ENCODE results near the gene GALNT5.

Gene GALNT5

DNA sequence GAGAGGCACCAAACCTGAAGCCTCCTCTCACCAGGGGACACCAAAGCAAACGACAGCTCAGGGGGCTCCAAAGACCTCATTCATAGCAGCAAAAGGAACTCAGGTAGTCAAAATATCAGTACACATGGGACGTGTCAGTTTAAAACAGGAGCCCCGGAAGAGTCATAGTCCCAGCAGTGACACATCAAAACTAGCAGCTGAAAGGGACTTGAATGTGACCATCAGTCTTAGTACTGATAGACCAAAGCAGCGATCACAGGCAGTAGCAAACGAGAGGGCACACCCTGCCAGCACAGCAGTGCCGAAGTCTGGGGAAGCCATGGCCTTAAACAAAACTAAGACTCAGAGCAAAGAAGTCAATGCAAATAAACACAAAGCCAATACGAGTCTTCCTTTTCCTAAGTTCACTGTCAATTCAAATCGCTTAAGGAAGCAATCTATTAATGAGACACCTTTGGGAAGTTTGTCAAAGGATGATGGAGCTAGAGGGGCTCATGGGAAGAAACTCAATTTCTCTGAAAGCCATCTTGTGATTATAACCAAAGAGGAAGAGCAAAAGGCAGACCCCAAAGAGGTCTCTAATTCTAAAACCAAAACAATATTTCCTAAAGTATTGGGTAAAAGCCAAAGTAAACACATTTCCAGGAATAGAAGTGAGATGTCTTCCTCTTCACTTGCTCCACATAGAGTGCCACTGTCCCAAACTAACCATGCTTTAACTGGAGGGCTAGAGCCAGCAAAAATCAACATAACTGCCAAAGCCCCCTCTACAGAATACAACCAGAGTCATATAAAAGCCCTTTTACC is 1.2 kb downstream of the GALNT5 start:
- CTCF ChIA-PET, result no interaction called here

DNA sequence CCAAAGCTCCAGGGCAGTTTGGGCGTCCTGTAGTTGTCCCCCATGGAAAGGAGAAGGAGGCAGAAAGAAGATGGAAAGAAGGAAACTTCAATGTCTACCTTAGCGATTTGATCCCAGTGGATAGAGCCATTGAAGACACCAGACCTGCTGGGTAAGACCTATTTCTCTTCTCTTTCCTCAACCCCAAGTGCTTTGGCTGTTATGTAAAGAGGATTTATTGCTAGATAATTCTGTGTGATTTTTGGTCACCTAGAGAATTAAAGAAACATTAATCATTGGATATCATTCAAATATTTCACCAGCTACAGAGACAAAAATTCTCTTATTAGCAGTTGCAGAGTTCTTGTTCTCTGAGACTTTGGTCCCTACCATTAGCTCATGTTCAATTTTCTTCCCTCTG is 1.9 kb downstream of the GALNT5 start:
- no peak for DNase-seq (ENCODE audit: low spot score)
- ChIA-PET POLR2A (ENCODE audit: low non-redundant PET) (no interaction called here), CTCF (interaction anchor here (0.6 kb wide), 1 partner anchor 43 kb away, joined by 5 read pairs; no protein-coding TSS in a partner anchor)
- H3K27ac ChIP-seq, result no peak overlapping the region
- TF ChIP-seq, protein P1, sequence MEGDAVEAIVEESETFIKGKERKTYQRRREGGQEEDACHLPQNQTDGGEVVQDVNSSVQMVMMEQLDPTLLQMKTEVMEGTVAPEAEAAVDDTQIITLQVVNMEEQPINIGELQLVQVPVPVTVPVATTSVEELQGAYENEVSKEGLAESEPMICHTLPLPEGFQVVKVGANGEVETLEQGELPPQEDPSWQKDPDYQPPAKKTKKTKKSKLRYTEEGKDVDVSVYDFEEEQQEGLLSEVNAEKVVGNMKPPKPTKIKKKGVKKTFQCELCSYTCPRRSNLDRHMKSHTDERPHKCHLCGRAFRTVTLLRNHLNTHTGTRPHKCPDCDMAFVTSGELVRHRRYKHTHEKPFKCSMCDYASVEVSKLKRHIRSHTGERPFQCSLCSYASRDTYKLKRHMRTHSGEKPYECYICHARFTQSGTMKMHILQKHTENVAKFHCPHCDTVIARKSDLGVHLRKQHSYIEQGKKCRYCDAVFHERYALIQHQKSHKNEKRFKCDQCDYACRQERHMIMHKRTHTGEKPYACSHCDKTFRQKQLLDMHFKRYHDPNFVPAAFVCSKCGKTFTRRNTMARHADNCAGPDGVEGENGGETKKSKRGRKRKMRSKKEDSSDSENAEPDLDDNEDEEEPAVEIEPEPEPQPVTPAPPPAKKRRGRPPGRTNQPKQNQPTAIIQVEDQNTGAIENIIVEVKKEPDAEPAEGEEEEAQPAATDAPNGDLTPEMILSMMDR (conservative IDR thresholded peaks at IDR 0.05; ENCODE audit: low read depth), result no peak

More for the DNA sequence above, 1.2 kb downstream of the GALNT5 start:
- no peak overlapping the region for H3K27ac ChIP-seq
- DNase-seq (ENCODE audit: low spot score), result no peak
- POLR2A ChIA-PET (ENCODE audit: low non-redundant PET), result no interaction called here
- TF ChIP-seq, protein P1 (conservative IDR thresholded peaks at IDR 0.05; ENCODE audit: low read depth), result no peak

DNA sequence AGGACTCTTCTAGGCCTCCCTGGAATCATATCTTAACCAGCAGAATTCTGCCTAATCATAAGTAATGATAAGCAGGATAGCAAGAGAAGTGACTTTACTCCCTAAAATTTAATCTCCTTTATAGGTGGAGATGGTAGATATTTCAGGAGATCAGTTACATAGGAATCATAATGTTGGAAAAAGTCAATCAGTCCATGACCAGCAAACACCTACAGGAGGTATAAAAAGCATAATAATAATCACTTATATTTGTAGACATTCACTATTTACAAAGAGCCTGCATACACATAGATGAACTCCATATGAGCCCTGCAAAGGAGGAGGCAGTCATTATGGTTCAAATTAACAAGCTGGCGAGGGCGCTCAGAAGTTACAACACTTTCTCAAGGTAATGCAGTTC is 2.5 kb downstream of the GALNT5 start:
- POLR2A ChIA-PET (ENCODE audit: low non-redundant PET), result no interaction called here
- CTCF ChIA-PET, result interaction anchor here (0.6 to 1.1 kb wide), 2 partner anchors 28 to 42 kb away, joined by 3 to 5 read pairs; no protein-coding TSS in a partner anchor
- no peak for DNase-seq (ENCODE audit: low spot score)
- TF ChIP-seq, protein P1 (conservative IDR thresholded peaks at IDR 0.05; ENCODE audit: low read depth), result no peak
- no peak overlapping the region for H3K27ac ChIP-seq

DNA sequence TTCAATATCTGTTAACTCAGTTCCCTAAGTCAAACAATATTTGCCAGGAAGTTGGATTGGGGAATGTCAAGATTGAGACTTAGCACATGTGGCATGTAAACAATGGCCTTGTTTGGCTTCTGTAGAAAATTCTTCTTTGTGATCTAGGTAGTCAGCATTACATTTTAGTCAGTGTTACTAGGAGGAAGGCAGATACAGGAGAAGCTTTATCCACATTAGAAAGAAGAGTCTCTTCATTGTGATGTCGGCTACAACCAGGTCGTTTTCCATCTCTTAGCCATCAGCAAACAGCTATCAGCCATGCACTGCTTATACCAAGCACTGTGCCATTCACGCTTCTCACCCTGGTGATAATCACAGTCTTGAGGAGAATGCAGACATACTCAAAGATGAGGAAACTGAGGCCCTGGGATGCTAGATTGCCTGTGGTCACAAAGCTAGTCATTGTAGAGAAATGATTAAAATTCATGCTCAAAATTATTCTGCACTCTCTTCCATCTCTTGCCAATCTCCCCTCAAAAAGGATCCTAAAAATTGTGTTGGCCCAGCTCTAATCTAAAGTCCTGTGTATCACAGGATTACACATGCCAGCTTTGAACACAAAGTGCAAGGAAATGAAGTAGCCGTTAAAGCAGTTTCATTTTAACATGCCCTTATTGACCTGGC is 3.2 kb downstream of the GALNT5 start:
- TF ChIP-seq, protein P1 (conservative IDR thresholded peaks at IDR 0.05; ENCODE audit: low read depth), result no peak
- CTCF ChIA-PET, result interaction anchor here (1.1 kb wide), 1 partner anchor 27 kb away, joined by 3 read pairs; no protein-coding TSS in a partner anchor
- POLR2A ChIA-PET (ENCODE audit: low non-redundant PET), result no interaction called here
- peak overlapping the region; percentile 67 for H3K27ac ChIP-seq
- DNase-seq (ENCODE audit: low spot score), result no peak

DNA sequence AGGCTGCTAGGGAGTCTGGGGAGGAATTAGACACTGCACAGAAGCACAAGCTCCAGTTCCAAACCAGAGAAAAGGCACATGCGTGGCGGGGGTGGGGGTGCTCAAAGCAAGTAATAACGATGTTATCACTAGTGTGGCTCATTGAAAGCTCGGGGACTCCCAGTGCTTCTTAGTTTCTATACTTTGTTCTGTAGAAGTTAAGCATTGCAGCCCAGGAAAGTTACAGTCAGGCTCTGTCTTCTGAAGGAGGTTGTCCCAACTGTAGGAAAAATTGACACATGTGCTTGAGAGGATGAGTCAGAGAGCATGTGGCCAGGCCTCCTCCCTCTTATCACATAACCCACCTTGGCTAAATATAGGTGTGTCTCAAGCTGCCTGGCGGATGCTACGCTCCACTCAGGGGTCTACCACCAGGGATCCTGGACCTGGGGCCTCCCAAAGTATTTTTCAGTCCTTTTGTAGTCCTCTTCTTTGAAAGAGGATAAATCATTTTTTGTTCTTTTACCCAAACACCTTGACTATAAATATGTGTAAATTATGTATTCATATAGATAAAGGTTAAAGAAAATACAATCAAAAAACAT is 3.8 kb downstream of the GALNT5 start:
- ChIA-PET CTCF (interaction anchor here (1.1 kb wide), 1 partner anchor 27 kb away, joined by 3 read pairs; no protein-coding TSS in a partner anchor), POLR2A (ENCODE audit: low non-redundant PET) (no interaction called here)
- TF ChIP-seq, protein P1 (conservative IDR thresholded peaks at IDR 0.05; ENCODE audit: low read depth), result no peak
- peak overlapping the region; percentile 67 for H3K27ac ChIP-seq
- DNase-seq (ENCODE audit: low spot score), result peak; percentile 70

DNA sequence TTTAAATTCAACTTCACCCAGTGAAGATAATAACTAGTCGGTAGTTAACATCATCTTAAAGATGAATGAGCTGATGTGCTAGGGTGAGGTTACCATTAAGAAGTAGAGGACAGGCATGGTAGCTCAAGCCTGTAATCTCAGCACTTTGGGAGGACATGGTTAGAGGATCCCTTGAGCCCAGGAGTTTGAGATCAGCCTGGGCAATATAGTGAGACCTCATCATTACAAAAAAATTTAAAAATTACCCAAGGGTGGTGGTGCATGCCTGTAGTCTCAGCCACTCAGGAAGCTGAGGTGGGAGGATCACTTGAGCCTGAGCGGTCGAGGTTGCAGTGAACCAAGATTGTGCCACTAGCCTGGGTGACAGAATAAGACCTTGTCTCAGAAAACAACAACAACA is 4.7 kb downstream of the GALNT5 start:
- no peak for DNase-seq (ENCODE audit: low spot score)
- ChIA-PET CTCF (no interaction called here), POLR2A (ENCODE audit: low non-redundant PET) (no interaction called here)
- TF ChIP-seq, protein P1 (conservative IDR thresholded peaks at IDR 0.05; ENCODE audit: low read depth), result no peak
- no peak overlapping the region for H3K27ac ChIP-seq

Data from RWPE1 (cell line).